Right atrium auricular region (tissue), 2 donors: ENCODE results near the gene CXCR1. TPM values are rescaled to one million over a fixed set of nuclear protein-coding genes. Genes with fewer than 3 reads are reported as not detected.

Source experiments
- DNase-seq: peaks from one replicate; pipeline ENCODE4 v3.0.0-alpha.2; 2019; ENCODE audit warnings: low spot score
- H3K27ac ChIP-seq, 2 donors: fragments of 200-600 bp; sonication (generic); 1 replicate in 1 of 2; 2 replicates in 1 of 2; pipeline ENCODE4 v1.5.1; 2016 to 2019
- H3K27me3 ChIP-seq, 2 donors: fragments of 200-600 bp; sonication (generic); one replicate each; pipeline versions ENCODE4 v1.5.1 to v1.6.0; 2017 to 2019
- H3K36me3 ChIP-seq: fragments of 200-600 bp; sonication (generic); one replicate; pipeline ENCODE4 v1.5.1; 2016
- H3K4me1 ChIP-seq, 2 donors: fragments of 200-600 bp; sonication (generic); one replicate each; pipeline versions ENCODE4 v1.5.1 to v1.6.0; 2017 to 2019
- H3K4me3 ChIP-seq, 2 donors: fragments of 200-600 bp; sonication (generic); 1 replicate in 1 of 2; 2 replicates in 1 of 2; pipeline ENCODE4 v1.5.1; 2017 to 2019; ENCODE audit warnings: mild to moderate bottlenecking in 1 of 2, moderate library complexity in 1 of 2
- H3K9me3 ChIP-seq, 2 donors: fragments of 200-600 bp; sonication (generic); one replicate each; pipeline ENCODE4 v1.5.1; 2019
- CTCF ChIP-seq, 2 donors: fragments of 200-600 bp; sonication (generic); IDR thresholded peaks; one replicate each; pipeline ENCODE4 v1.5.1; 2019; ENCODE audit warnings: antibody characterized with exemption in 2 of 2
- total RNA-seq, 2 donors: library from RNA; depleted of rRNA; stranded (reverse); fragments of >200 nt; gene quantifications; one replicate each; pipeline ENCODE4 v1.1.0, GENCODE V29; 2016

Gene CXCR1
- total RNA-seq, 2 donors from 2014 or later, result 0.51 to 0.78 TPM

GRCh38 chr2:218155953-218156479, 10.7 kb downstream of the CXCR1 start:
- H3K27ac ChIP-seq, result no peak overlapping the region
- no peak for TF ChIP-seq CTCF (IDR thresholded peaks at IDR 0.05)

GRCh38 chr2:218152777-218153176, 14.0 kb downstream of the CXCR1 start:
- TF ChIP-seq CTCF (IDR thresholded peaks at IDR 0.05), result no peak
- H3K27ac ChIP-seq, result no peak overlapping the region
- H3K36me3 ChIP-seq, result no peaks in the 10 kb centered on the region
- no peak overlapping the region for H3K4me3 ChIP-seq
- no peaks in the 10 kb centered on the region for H3K27me3 ChIP-seq
- no peak for DNase-seq
- H3K9me3 ChIP-seq, result no peaks in the 10 kb centered on the region
- no peaks in the 10 kb centered on the region for H3K4me1 ChIP-seq

More at GRCh38 chr2:218155953-218156479, 10.7 kb downstream of the CXCR1 start:
- H3K4me1 ChIP-seq, result no peaks in the 10 kb centered on the region
- H3K27me3 ChIP-seq, result no peaks in the 10 kb centered on the region
- H3K9me3 ChIP-seq, result no peaks in the 10 kb centered on the region
- no peaks in the 10 kb centered on the region for H3K36me3 ChIP-seq
- no peak for DNase-seq
- no peak overlapping the region for H3K4me3 ChIP-seq

- H3K27me3 ChIP-seq, result no peaks in the 10 kb centered on the region
- H3K27ac ChIP-seq, result no peak overlapping the region
- H3K9me3 ChIP-seq, result no peaks in the 10 kb centered on the region
- no peak for TF ChIP-seq CTCF (IDR thresholded peaks at IDR 0.05)
- H3K4me1 ChIP-seq, result no peaks in the 10 kb centered on the region
- no peaks in the 10 kb centered on the region for H3K36me3 ChIP-seq
- no peak overlapping the region for H3K4me3 ChIP-seq
- DNase-seq, result no peak
Observed at GRCh38 chr2:218152172-218152571, 14.6 kb downstream of the CXCR1 start.

GRCh38 chr2:218149848-218150440, 16.8 kb downstream of the CXCR1 start:
- Histone ChIP-seq H3K36me3 (no peaks in the 10 kb centered on the region), H3K27me3 (no peaks in the 10 kb centered on the region), H3K27ac (no peak overlapping the region), H3K9me3 (no peaks in the 10 kb centered on the region), H3K4me1 (no peaks in the 10 kb centered on the region), H3K4me3 (no peak overlapping the region)
- DNase-seq, result no peak
- no peak for TF ChIP-seq CTCF (IDR thresholded peaks at IDR 0.05)

GRCh38 chr2:218149098-218149497, 17.7 kb downstream of the CXCR1 start:
- no peak overlapping the region for H3K27ac ChIP-seq
- H3K4me1 ChIP-seq, result no peaks in the 10 kb centered on the region
- no peak for DNase-seq
- no peaks in the 10 kb centered on the region for H3K27me3 ChIP-seq
- no peaks in the 10 kb centered on the region for H3K9me3 ChIP-seq
- H3K4me3 ChIP-seq, result no peak overlapping the region
- no peaks in the 10 kb centered on the region for H3K36me3 ChIP-seq
- TF ChIP-seq CTCF (IDR thresholded peaks at IDR 0.05), result no peak

- no peak for DNase-seq
- TF ChIP-seq CTCF (IDR thresholded peaks at IDR 0.05), result no peak
- no peak overlapping the region for H3K27ac ChIP-seq
Observed at GRCh38 chr2:218146056-218146455, 20.7 kb downstream of the CXCR1 start.

More at GRCh38 chr2:218146056-218146455, 20.7 kb downstream of the CXCR1 start:
- Histone ChIP-seq H3K4me3 (no peak overlapping the region), H3K36me3 (no peaks in the 10 kb centered on the region), H3K4me1 (no peaks in the 10 kb centered on the region), H3K27me3 (no peaks in the 10 kb centered on the region), H3K9me3 (no peaks in the 10 kb centered on the region)
